IMR-90 (cell line): Measurements from ENCODE around the gene DRD3. TPM values are rescaled to one million over a fixed set of nuclear protein-coding genes. Genes with fewer than 3 reads are reported as not detected.

ENCODE experiments used
- ATAC-seq: fragments of 200-7000 bp; cut with Tn5 transposase; 2 replicates; pipeline ENCODE4 v1.9.1; 2020; ENCODE audit warnings: low read depth, mild to moderate bottlenecking, moderate library complexity
- BruUV-seq: library from RNA; stranded (reverse); fragments of 400-500 nt; replicated peaks from 2 replicates; lab custom pipeline; 2021; lab: Mats Ljungman, UMichigan
- CTCF ChIA-PET: fragments of 300-600 bp; formaldehyde crosslinking; extraction: SDS; loops from one replicate; lab custom pipeline; 2021; ENCODE audit warnings: antibody characterized with exemption; lab: Yijun Ruan, JAX
- POLR2A ChIA-PET: fragments of 300-600 bp; sonication (Branson Sonifier 250); formaldehyde crosslinking; loops from one replicate; lab custom pipeline; 2022; ENCODE audit warnings: antibody characterized with exemption; ENCODE audit not compliant: unreplicated experiment; lab: Charles Lee
- DNase-seq: peaks from one replicate; pipeline ENCODE4 v3.0.0; 2013
- H2AFZ ChIP-seq: replicated peaks from 2 replicates; pipeline ENCODE3; 2013; ENCODE audit warnings: low read length, mild to moderate bottlenecking; ENCODE audit not compliant: poor library complexity
- H2AK5ac ChIP-seq: 2 replicates; pipeline ENCODE4 v1.6.1; 2013; ENCODE audit warnings: low read depth, low read length, inconsistent platforms
- H2AK9ac ChIP-seq: replicated peaks from 2 replicates; pipeline ENCODE3; 2013; ENCODE audit warnings: mild to moderate bottlenecking, low read depth, low read length, moderate library complexity; ENCODE audit not compliant: poor library complexity
- H2BK120ac ChIP-seq: 2 replicates; pipeline ENCODE4 v1.6.1; 2013; ENCODE audit warnings: low read depth, low read length, inconsistent platforms
- H2BK15ac ChIP-seq: 3 replicates; pipeline ENCODE4 v1.6.1; 2013; ENCODE audit warnings: low read depth, low read length, inconsistent platforms
- H2BK20ac ChIP-seq: 2 replicates; pipeline ENCODE4 v1.6.1; 2013; ENCODE audit warnings: low read depth, mild to moderate bottlenecking, inconsistent platforms, low read length, moderate library complexity
- H2BK5ac ChIP-seq: 2 replicates; pipeline ENCODE4 v1.6.1; 2013; ENCODE audit warnings: mild to moderate bottlenecking, low read depth, low read length, inconsistent platforms; ENCODE audit not compliant: poor library complexity, severe bottlenecking
- H3K14ac ChIP-seq: replicated peaks from 2 replicates; pipeline ENCODE4 v1.6.1; 2013; ENCODE audit warnings: low read depth, low read length, inconsistent platforms
- H3K18ac ChIP-seq: 2 replicates; pipeline ENCODE4 v1.6.1; 2013; ENCODE audit warnings: low read depth, low read length, control low read depth
- H3K23ac ChIP-seq: 2 replicates; pipeline ENCODE4 v1.6.1; 2013; ENCODE audit warnings: low read depth, low read length, inconsistent platforms
- H3K27ac ChIP-seq: 2 replicates; pipeline ENCODE4 v1.5.1; 2013; ENCODE audit warnings: mild to moderate bottlenecking, control low read depth, low read length; ENCODE audit not compliant: insufficient read depth
- H3K27me3 ChIP-seq: 2 replicates; pipeline ENCODE4 v1.6.1; 2013; ENCODE audit warnings: low read length; ENCODE audit not compliant: control insufficient read depth, insufficient read depth
- H3K36me3 ChIP-seq: 2 replicates; pipeline ENCODE4 v1.6.1; 2013; ENCODE audit warnings: low read length, mixed read lengths; ENCODE audit not compliant: control insufficient read depth, insufficient read depth
- H3K4ac ChIP-seq: 2 replicates; pipeline ENCODE4 v1.6.1; 2013; ENCODE audit warnings: low read depth, low read length, inconsistent platforms
- H3K4me1 ChIP-seq: 2 replicates; pipeline ENCODE4 v1.6.1; 2013; ENCODE audit warnings: low read length, mixed read lengths; ENCODE audit not compliant: control insufficient read depth, insufficient read depth
- H3K4me2 ChIP-seq: 2 replicates; pipeline ENCODE4 v1.6.1; 2013; ENCODE audit warnings: low read depth, mild to moderate bottlenecking, control low read depth, low read length, moderate library complexity
- H3K4me3 ChIP-seq: 2 replicates; pipeline ENCODE4 v1.5.1; 2013; ENCODE audit warnings: low read depth, mild to moderate bottlenecking, control low read depth, low read length, moderate library complexity; ENCODE audit not compliant: insufficient read depth
- H3K56ac ChIP-seq: 2 replicates; pipeline ENCODE4 v1.6.1; 2013; ENCODE audit warnings: low read length, inconsistent platforms; ENCODE audit not compliant: insufficient read depth; ENCODE audit errors: extremely low read depth
- H3K79me1 ChIP-seq, 2 experiments: 2 replicates each; pipeline ENCODE4 v1.6.1; 2013; ENCODE audit warnings: low read length in 2 of 2, inconsistent platforms in 1 of 2, low read depth in 1 of 2
- H3K9ac ChIP-seq: 2 replicates; pipeline ENCODE4 v1.6.1; 2013; ENCODE audit warnings: low read depth, low read length, control low read depth
- H3K9me1 ChIP-seq: 2 replicates; pipeline ENCODE4 v1.6.1; 2013; ENCODE audit warnings: low read length, inconsistent platforms; ENCODE audit not compliant: insufficient read depth
- H3K9me3 ChIP-seq: 2 replicates; pipeline ENCODE4 v1.6.1; 2013; ENCODE audit warnings: low read length; ENCODE audit not compliant: control insufficient read depth, insufficient read depth
- H4K20me1 ChIP-seq: 2 replicates; pipeline ENCODE4 v1.6.1; 2013; ENCODE audit warnings: low read length, inconsistent platforms; ENCODE audit not compliant: insufficient read depth
- H4K5ac ChIP-seq: 2 replicates; pipeline ENCODE4 v1.6.1; 2013; ENCODE audit warnings: mild to moderate bottlenecking, low read depth, low read length, control low read depth
- H4K8ac ChIP-seq, 2 experiments: 2 replicates each; pipeline ENCODE4 v1.6.1; 2013; ENCODE audit warnings: low read depth in 2 of 2, low read length in 2 of 2, control low read depth in 1 of 2, inconsistent platforms in 1 of 2
- H4K91ac ChIP-seq: 2 replicates; pipeline ENCODE4 v1.6.1; 2013; ENCODE audit warnings: low read depth, low read length, inconsistent platforms; ENCODE audit not compliant: insufficient read depth
- CTCF ChIP-seq: conservative IDR thresholded peaks from 2 replicates; pipeline ENCODE4 v1.5.1; 2012; ENCODE audit warnings: mild to moderate bottlenecking, low read depth, low read length, improper control_type of control experiment
- MXI1 ChIP-seq: IDR thresholded peaks from 2 replicates; pipeline ENCODE4 v1.6.1; 2012; ENCODE audit warnings: low read depth, mild to moderate bottlenecking, low read length, moderate library complexity, borderline replicate concordance
- POLR2A ChIP-seq: IDR thresholded peaks from 2 replicates; pipeline ENCODE4 v1.6.1; 2012; ENCODE audit warnings: mild to moderate bottlenecking, low read depth, low read length
- RAD21 ChIP-seq: IDR thresholded peaks from 2 replicates; pipeline ENCODE4 v1.6.1; 2012; ENCODE audit warnings: low read length, improper control_type of control experiment
- USF2 ChIP-seq: fragments of 150-350 bp; IDR thresholded peaks from 2 replicates; pipeline ENCODE4 v1.6.1; 2017; ENCODE audit warnings: mild to moderate bottlenecking, antibody characterized with exemption, low read length, low read depth
- WGBS, 2 experiments: methylation state at CpG; one replicate each; pipeline versions ENCODE4 v1.1.5 to v1.1.7; 2013; ENCODE audit warnings: missing lambda C conversion rate in 2 of 2; ENCODE audit not compliant: insufficient read length in 1 of 2; ENCODE audit errors: extremely low coverage in 2 of 2; 5-methylcytosine and 5-hydroxymethylcytosine counted together
- dilution Hi-C: fragments of 300-500 bp; cut with HindIII; formaldehyde crosslinking; loops from one replicate; pipeline ENCODE4 v1.14.3; 2018; ENCODE audit warnings: low sequenced_read_pairs; ENCODE audit not compliant: unreplicated experiment
- in situ Hi-C: fragments of 300-500 bp; cut with MboI; formaldehyde crosslinking; loops from 3 replicates; pipeline ENCODE4 v1.14.3; 2019; ENCODE audit warnings: low sequenced_read_pairs, inconsistent platforms, mixed read lengths
- intact Hi-C: fragments of 100-400 bp; cut with micrococcal nuclease; formaldehyde crosslinking; loops from 2 replicates; pipeline ENCODE4 v1.10.0; 2022
- polyA plus RNA-seq, 3 experiments: library from polyadenylated mRNA; depleted of rRNA; stranded (reverse); fragments of >200 nt; gene quantifications; 2 replicates each; pipeline ENCODE4 v1.2.3, GENCODE V29; 2012; ENCODE audit warnings: low replicate concordance in 1 of 3
- total RNA-seq: library from RNA; depleted of rRNA; stranded (reverse); fragments of >200 nt; gene quantifications from 2 replicates; pipeline ENCODE4 v1.2.3, GENCODE V29; 2012

Gene DRD3
- total and polyA plus RNA-seq, 2 of the 4 experiments (the other 2 are of a cell fraction) = not detected

GRCh38 chr3:114227076-114227475, 48.2 kb upstream of the DRD3 start:
- no peak overlapping the region for H3K14ac ChIP-seq
- BruUV-seq = no TSS peak
- WGBS, 2 experiments = no CpG with 5 or more reads among the region's 1 CpG

More at GRCh38 chr3:114227076-114227475, 48.2 kb upstream of the DRD3 start:
- no peak for ATAC-seq
- H3K36me3 ChIP-seq = no peaks in the 10 kb centered on the region
- no peak for DNase-seq
- H3K4ac ChIP-seq = no peak overlapping the region
- no peak overlapping the region for H2BK120ac ChIP-seq
- H3K4me2 ChIP-seq = no peak overlapping the region
- no peak overlapping the region for H2AK9ac ChIP-seq
- no peak overlapping the region for H3K27ac ChIP-seq
- no peak overlapping the region for H2AFZ ChIP-seq
- H3K23ac ChIP-seq = no peak overlapping the region
- no peak overlapping the region for H3K18ac ChIP-seq
- no peak overlapping the region for H4K91ac ChIP-seq
- TF ChIP-seq USF2 (no peak), MXI1 (no peak), RAD21 (no peak), POLR2A (no peak), CTCF (no peak)
- H3K9me1 ChIP-seq = no peaks in the 10 kb centered on the region
- CTCF ChIA-PET = no interaction called here
- H3K4me3 ChIP-seq = no peak overlapping the region
- H2AK5ac ChIP-seq = no peak overlapping the region
- in situ Hi-C loops (no loop called here), dilution Hi-C loops (no loop called here), intact Hi-C loops (no loop called here)
- H3K9me3 ChIP-seq = peaks cover 4% of the 10 kb centered on the region
- POLR2A ChIA-PET = no interaction called here
- no peak overlapping the region for H4K8ac ChIP-seq
- no peaks in the 10 kb centered on the region for H3K4me1 ChIP-seq
- H3K56ac ChIP-seq = no peak overlapping the region
- H3K9ac ChIP-seq = no peak overlapping the region
- no peaks in the 10 kb centered on the region for H3K79me1 ChIP-seq
- H2BK20ac ChIP-seq = no peak overlapping the region
- H2BK5ac ChIP-seq = no peak overlapping the region
- no peak overlapping the region for H2BK15ac ChIP-seq
- no peak overlapping the region for H4K5ac ChIP-seq
- H3K27me3 ChIP-seq = peaks cover 5% of the 10 kb centered on the region
- H4K20me1 ChIP-seq = no peaks in the 10 kb centered on the region
